HepG2 (cell line): ENCODE results near the gene FER1L5. TPM values are rescaled to one million over a fixed set of nuclear protein-coding genes. Genes with fewer than 3 reads are reported as not detected.

Source experiments
- AGO2 ChIP-seq: fragments of 200-400 bp; formaldehyde crosslinking; optimal IDR thresholded peaks from 2 replicates; pipeline ENCODE3; 2017; ENCODE audit warnings: mild to moderate bottlenecking, low read depth, low read length, moderate library complexity
- ARID3A ChIP-seq: IDR thresholded peaks from 2 replicates; pipeline ENCODE4 v1.6.1; 2012; ENCODE audit warnings: low read depth, low read length, improper control_type of control experiment
- ATF4 ChIP-seq, 2 experiments: fragments of 450-650 bp in 1 of 2; sonication (generic) in 1 of 2; formaldehyde crosslinking; IDR thresholded peaks; 2 replicates each; pipeline versions ENCODE4 v1.5.0 to v1.8.0; 2020 to 2022; ENCODE audit warnings: mild to moderate bottlenecking in 1 of 2, missing genetic modification reagents in 1 of 2
- CBX2 ChIP-seq, 2 experiments: fragments of 200-600 bp in 1 of 2; sonication (generic); formaldehyde crosslinking in 1 of 2; IDR thresholded peaks; 2 replicates each; pipeline versions ENCODE4 v1.7.0 to v1.8.1; 2018 to 2022; ENCODE audit warnings: low read depth in 2 of 2, low read length in 1 of 2, mild to moderate bottlenecking in 1 of 2, missing genetic modification reagents in 1 of 2
- CHD2 ChIP-seq: IDR thresholded peaks from 2 replicates; pipeline ENCODE4 v1.6.1; 2011; ENCODE audit warnings: low read depth, low read length, improper control_type of control experiment
- CREM ChIP-seq, 2 experiments: sonication (generic) in 1 of 2; formaldehyde crosslinking in 1 of 2; IDR thresholded peaks; 2 replicates each; pipeline versions ENCODE4 v1.4.0 to v1.6.1; 2016 to 2020; ENCODE audit warnings: antibody characterized with exemption in 1 of 2, mild to moderate bottlenecking in 1 of 2, missing genetic modification reagents in 1 of 2
- CTCF ChIP-seq: sonication (generic); formaldehyde crosslinking; IDR thresholded peaks from 2 replicates; pipeline ENCODE4 v1.5.0; 2020; ENCODE audit warnings: mild to moderate bottlenecking, missing genetic modification reagents, moderate library complexity
- EEA1 ChIP-seq: sonication (generic); formaldehyde crosslinking; IDR thresholded peaks from 2 replicates; pipeline ENCODE4 v1.5.1; 2020; ENCODE audit warnings: mild to moderate bottlenecking, missing genetic modification reagents, borderline replicate concordance
- FOXP1 ChIP-seq, 2 experiments: fragments of 450-650 bp in 1 of 2; IDR thresholded peaks; 2 replicates each; pipeline ENCODE4 v1.6.1; 2017 to 2018; ENCODE audit warnings: antibody characterized with exemption in 1 of 2
- GABPA ChIP-seq, 2 experiments: IDR thresholded peaks; 2 replicates each; pipeline ENCODE4 v1.6.1; 2011 to 2016; ENCODE audit warnings: low read depth in 2 of 2, low read length in 1 of 2, missing biosample characterization in 1 of 2, missing genetic modification characterization in 1 of 2
- HDAC1 ChIP-seq: sonication (generic); formaldehyde crosslinking; IDR thresholded peaks from 2 replicates; pipeline ENCODE4 v1.5.1; 2020; ENCODE audit warnings: mild to moderate bottlenecking, missing genetic modification reagents
- HNF1A ChIP-seq, 2 experiments: sonication (generic) in 1 of 2; formaldehyde crosslinking in 1 of 2; IDR thresholded peaks; 2 replicates each; pipeline versions ENCODE4 v1.4.0 to v1.6.1; 2016 to 2020; ENCODE audit warnings: borderline replicate concordance in 1 of 2, low read depth in 1 of 2, mild to moderate bottlenecking in 1 of 2, missing genetic modification reagents in 1 of 2
- KMT2B ChIP-seq: IDR thresholded peaks from 2 replicates; pipeline ENCODE4 v1.6.1; 2016; ENCODE audit warnings: missing genetic modification reagents, missing compliant biosample characterization
- PAF1 ChIP-seq: IDR thresholded peaks from 2 replicates; pipeline ENCODE4 v1.6.1; 2016; ENCODE audit warnings: missing genetic modification reagents, missing compliant biosample characterization
- PHF21A ChIP-seq: sonication (generic); formaldehyde crosslinking; IDR thresholded peaks from 2 replicates; pipeline ENCODE4 v1.5.0; 2020; ENCODE audit warnings: mild to moderate bottlenecking, missing genetic modification reagents
- ZMYM4 ChIP-seq: sonication (generic); formaldehyde crosslinking; IDR thresholded peaks from 2 replicates; pipeline ENCODE4 v1.8.1; 2023; ENCODE audit warnings: mild to moderate bottlenecking, missing genetic modification reagents
- ZNF160 ChIP-seq: sonication (generic); formaldehyde crosslinking; IDR thresholded peaks from 2 replicates; pipeline ENCODE4 v1.8.0; 2022; ENCODE audit warnings: mild to moderate bottlenecking, inconsistent platforms, missing genetic modification reagents
- ZNF558 ChIP-seq: sonication (generic); formaldehyde crosslinking; IDR thresholded peaks from 2 replicates; pipeline ENCODE4 v1.9.0; 2022; ENCODE audit warnings: mild to moderate bottlenecking, missing genetic modification reagents, borderline replicate concordance
- ZNF746 ChIP-seq: sonication (generic); formaldehyde crosslinking; IDR thresholded peaks from 2 replicates; pipeline ENCODE4 v1.8.0; 2022; ENCODE audit warnings: mild to moderate bottlenecking, missing genetic modification reagents
- polyA plus RNA-seq, 8 experiments: library from polyadenylated mRNA; depleted of rRNA in 3 of 8; stranded (reverse) in 7 of 8; unstranded in 1 of 8; fragments of >200 nt; fragmentation: Illumina TruSeq in 4 of 8; extraction: Trizol in 4 of 8; gene quantifications; 2 replicates each; pipeline versions ENCODE4 v1.2.1 to v1.2.3, GENCODE V29; 2011 to 2016; ENCODE audit warnings: low read depth in 4 of 8, missing spikeins in 1 of 8, mixed read lengths in 1 of 8; ENCODE audit not compliant: insufficient read depth in 1 of 8
- total RNA-seq, 5 experiments: library from RNA; depleted of rRNA; stranded (reverse); fragments of >200 nt; fragmentation: Illumina TruSeq; extraction: Trizol; gene quantifications; 2 replicates each; pipeline ENCODE4 v1.2.3, GENCODE V29; 2016; ENCODE audit warnings: low read depth in 1 of 5

Gene FER1L5
- total and polyA plus RNA-seq, 2 of the 13 experiments (the other 11 are each of a cell fraction or from before 2014, with no cell fraction given), result 0.02 to 0.08 TPM

GRCh38 chr2:96739633-96740428, 97.3 kb downstream of the FER1L5 start, which contains the start of gene LMAN2L (continued):
- TF ChIP-seq HNF1A (IDR thresholded peaks at IDR 0.05; ENCODE audit: low read depth) (no peak), HNF1A (CRISPR knock-in tag; IDR thresholded peaks at IDR 0.05; ENCODE audit: borderline replicate concordance) (no peak), CTCF (CRISPR knock-in tag) (peak; percentile 56), GABPA (IDR thresholded peaks at IDR 0.05; ENCODE audit: low read depth, low read length) (no peak), GABPA (CRISPR knock-in tag; IDR thresholded peaks at IDR 0.05; ENCODE audit: low read depth) (peak; percentile 64; the same call in 1 of the 2 replicates), CBX2 (IDR thresholded peaks at IDR 0.05; ENCODE audit: low read depth, low read length) (no peak), CBX2 (CRISPR knock-in tag; IDR thresholded peaks at IDR 0.05; ENCODE audit: low read depth) (no peak), ZNF746 (CRISPR knock-in tag) (peak; percentile 73), ATF4 (CRISPR knock-in tag; IDR thresholded peaks at IDR 0.05) (no peak), PHF21A (no peak; the same call in 1 of the 2 replicates), CHD2 (0 out of 2 replicates have a peak, but pooled peaks have one; percentile 17), FOXP1 (IDR thresholded peaks at IDR 0.05) (no peak), FOXP1 (CRISPR knock-in tag; IDR thresholded peaks at IDR 0.05) (no peak), KMT2B (CRISPR knock-in tag) (peak; percentile 82), ARID3A (peak; percentile 87), EEA1 (CRISPR knock-in tag) (peak; percentile 90; the same call in 1 of the 2 replicates), ZMYM4 (CRISPR knock-in tag) (peak; percentile 58; the same call in 1 of the 2 replicates), CREM (IDR thresholded peaks at IDR 0.05) (peak; percentile 74), CREM (CRISPR knock-in tag; IDR thresholded peaks at IDR 0.05) (no peak), HDAC1 (peak; percentile 67), AGO2 (peak; percentile 21), ZNF160 (CRISPR knock-in tag) (peak; percentile 72), PAF1 (CRISPR knock-in tag) (no peak), ZNF558 (no peak)
